SK-N-SH (cell line): ENCODE measurements around the gene CDH13. TPM values are rescaled to one million over a fixed set of nuclear protein-coding genes. Genes with fewer than 3 reads are reported as not detected.

ENCODE experiments used
- CTCF ChIA-PET: fragments of 300-600, 350-600 bp; formaldehyde crosslinking; extraction: SDS; loops from one replicate; lab custom pipeline; 2021; lab: Yijun Ruan, JAX
- POLR2A ChIA-PET: fragments of 350-600 bp; sonication (Branson Sonifier 250); formaldehyde crosslinking; extraction: SDS; loops from one replicate; lab custom pipeline; 2020; ENCODE audit warnings: antibody characterized with exemption, inconsistent platforms; lab: Yijun Ruan, JAX
- DNase-seq: peaks from one replicate; pipeline ENCODE4 v3.0.0; 2012
- H2AFZ ChIP-seq: fragments of 200-600 bp; sonication (generic); 2 replicates; pipeline ENCODE4 v1.8.1; 2016; ENCODE audit warnings: antibody characterized with exemption, mild to moderate bottlenecking, low read depth
- H3F3A ChIP-seq: fragments of 200-600 bp; sonication (generic); replicated peaks from 2 replicates; pipeline ENCODE3; 2016; ENCODE audit warnings: antibody characterized with exemption, mild to moderate bottlenecking; ENCODE audit not compliant: insufficient read depth
- H3K27ac ChIP-seq, 2 experiments: fragments of 200-500 bp in 1 of 2; fragments of 200-600 bp in 1 of 2; sonication (Bioruptor generic) in 1 of 2; sonication (generic), shearing (Covaris generic) in 1 of 2; 2 replicates each; pipeline versions ENCODE4 v1.5.1 to v1.6.1; 2014 to 2016; ENCODE audit warnings: low read depth in 2 of 2, inconsistent platforms in 1 of 2, low read length in 1 of 2, mild to moderate bottlenecking in 1 of 2, mixed read lengths in 1 of 2
- H3K27me3 ChIP-seq: fragments of 200-600 bp; sonication (generic), shearing (Covaris generic); 2 replicates; pipeline ENCODE4 v1.6.1; 2016; ENCODE audit warnings: mixed run types; ENCODE audit not compliant: insufficient read depth
- H3K36me3 ChIP-seq, 2 experiments: fragments of 200-500 bp in 1 of 2; fragments of 200-600 bp in 1 of 2; sonication (Bioruptor generic) in 1 of 2; sonication (generic) in 1 of 2; replicated peaks in 1 of 2; 2 replicates each; pipeline versions ENCODE3 to v1.5.1; 2014 to 2016; ENCODE audit warnings: low read length in 1 of 2, mild to moderate bottlenecking in 1 of 2; ENCODE audit not compliant: insufficient read depth in 2 of 2, control insufficient read depth in 1 of 2
- H3K4me1 ChIP-seq, 2 experiments: fragments of 200-500 bp in 1 of 2; fragments of 200-600 bp in 1 of 2; sonication (Bioruptor generic) in 1 of 2; sonication (generic), shearing (Covaris generic) in 1 of 2; 2 replicates each; pipeline versions ENCODE4 v1.5.1 to v1.6.1; 2014 to 2016; ENCODE audit warnings: low read depth in 1 of 2, low read length in 1 of 2, mixed run types in 1 of 2; ENCODE audit not compliant: insufficient read depth in 2 of 2, control insufficient read depth in 1 of 2
- H3K4me2 ChIP-seq: fragments of 200-600 bp; sonication (generic), shearing (Covaris generic); 2 replicates; pipeline ENCODE4 v1.6.1; 2017; ENCODE audit warnings: mixed run types
- H3K4me3 ChIP-seq, 2 experiments: fragments of 200-500 bp in 1 of 2; fragments of 200-600 bp in 1 of 2; sonication (Bioruptor generic) in 1 of 2; sonication (generic), shearing (Covaris generic) in 1 of 2; 2 replicates each; pipeline versions ENCODE4 v1.5.1 to v1.8.1; 2014 to 2016; ENCODE audit warnings: low read depth in 2 of 2, inconsistent platforms in 1 of 2, low read length in 1 of 2, mild to moderate bottlenecking in 1 of 2, mixed read lengths in 1 of 2, moderate library complexity in 1 of 2
- H3K79me2 ChIP-seq: fragments of 200-600 bp; sonication (generic); 2 replicates; pipeline ENCODE4 v1.8.1; 2017; ENCODE audit warnings: mild to moderate bottlenecking; ENCODE audit not compliant: insufficient read depth
- H3K9ac ChIP-seq: fragments of 200-600 bp; sonication (generic); 2 replicates; pipeline ENCODE4 v1.6.1; 2017; ENCODE audit warnings: mixed run types
- H3K9me2 ChIP-seq: fragments of 200-600 bp; sonication (generic); 2 replicates; pipeline ENCODE4 v1.6.1; 2017; ENCODE audit warnings: mixed run types
- H3K9me3 ChIP-seq: fragments of 200-600 bp; sonication (generic); 2 replicates; pipeline ENCODE4 v1.6.1; 2017; ENCODE audit warnings: mixed run types, mild to moderate bottlenecking, moderate library complexity
- H4K20me1 ChIP-seq: fragments of 200-600 bp; sonication (generic); 2 replicates; pipeline ENCODE4 v1.6.1; 2017; ENCODE audit warnings: mild to moderate bottlenecking, mixed run types; ENCODE audit not compliant: insufficient read depth
- CHD2 ChIP-seq: fragments of 150-350 bp; IDR thresholded peaks from 2 replicates; pipeline ENCODE4 v1.6.1; 2018; ENCODE audit warnings: low read length; ENCODE audit not compliant: partially characterized antibody
- EZH2phosphoT487 ChIP-seq: fragments of 200-600 bp; sonication (generic); IDR thresholded peaks from 2 replicates; pipeline ENCODE4 v1.6.1; 2017; ENCODE audit warnings: low read depth, mixed run types, mild to moderate bottlenecking, antibody characterized with exemption, moderate library complexity, borderline replicate concordance
- FOSL2 ChIP-seq: IDR thresholded peaks from 2 replicates; pipeline ENCODE4 v1.4.0; 2012; ENCODE audit warnings: low read depth, mild to moderate bottlenecking, moderate library complexity, borderline replicate concordance
- FOXJ3 ChIP-seq: sonication (generic); formaldehyde crosslinking; IDR thresholded peaks from 2 replicates; pipeline ENCODE4 v1.5.1; 2020; ENCODE audit warnings: mild to moderate bottlenecking, missing genetic modification reagents
- FOXM1 ChIP-seq: IDR thresholded peaks from 2 replicates; pipeline ENCODE4 v1.4.0; 2012; ENCODE audit warnings: low read depth, mild to moderate bottlenecking
- GABPA ChIP-seq: IDR thresholded peaks from 2 replicates; pipeline ENCODE4 v1.4.0; 2012; ENCODE audit warnings: low read depth, mild to moderate bottlenecking
- JUND ChIP-seq: IDR thresholded peaks from 2 replicates; pipeline ENCODE4 v1.4.0; 2012
- RAD21 ChIP-seq: IDR thresholded peaks from 2 replicates; pipeline ENCODE4 v1.6.1; 2012; ENCODE audit warnings: mild to moderate bottlenecking, low read length
- RCOR1 ChIP-seq: fragments of 150-350 bp; IDR thresholded peaks from 2 replicates; pipeline ENCODE4 v1.6.1; 2017; ENCODE audit warnings: antibody characterized with exemption, low read length
- RFX5 ChIP-seq: IDR thresholded peaks from 2 replicates; pipeline ENCODE4 v1.6.1; 2012; ENCODE audit warnings: mild to moderate bottlenecking, improper control_type of control experiment, low read length
- TAF1 ChIP-seq: IDR thresholded peaks from 2 replicates; pipeline ENCODE4 v1.6.1; 2012; ENCODE audit warnings: low read depth, mild to moderate bottlenecking, low read length, moderate library complexity, borderline replicate concordance
- ZBTB33 ChIP-seq: IDR thresholded peaks from 2 replicates; pipeline ENCODE4 v1.4.0; 2012; ENCODE audit warnings: low read depth, borderline replicate concordance
- WGBS: methylation state at CpG from one replicate; pipeline ENCODE4 v1.1.6; 2017; ENCODE audit warnings: low lambda C conversion rate; 5-methylcytosine and 5-hydroxymethylcytosine counted together
- polyA plus RNA-seq, 3 experiments: library from polyadenylated mRNA; depleted of rRNA; stranded (reverse); fragments of >200 nt; gene quantifications; 2 replicates each; pipeline ENCODE4 v1.2.3, GENCODE V29; 2012
- TF ChIP-seq, protein P1 (sequence below): fragments of 150-350 bp; IDR thresholded peaks from 2 replicates; pipeline ENCODE4 v1.6.1; 2016; ENCODE audit warnings: mild to moderate bottlenecking, low read depth, low read length
- TF ChIP-seq, protein P2 (sequence below): IDR thresholded peaks from 2 replicates; pipeline ENCODE4 v1.4.0; 2012; ENCODE audit warnings: low read depth, borderline replicate concordance
- TF ChIP-seq, protein P3 (sequence below): fragments of 150-350 bp; IDR thresholded peaks from 2 replicates; pipeline ENCODE4 v1.6.1; 2017; ENCODE audit warnings: antibody characterized with exemption, low read length, low read depth, borderline replicate concordance
- TF ChIP-seq, protein P4 (sequence below): IDR thresholded peaks from 2 replicates; pipeline ENCODE4; 2012

CDH13 gene
- polyA plus RNA-seq, 1 of the 3 experiments (the other 2 are of a cell fraction) = 93.0 TPM

GRCh38 chr16:83011939-83012338 lies 385.2 kb downstream of the CDH13 start:
- POLR2A ChIA-PET = no interaction called here
- Histone ChIP-seq H3K27me3 (no peaks in the 10 kb centered on the region), H4K20me1 (no peaks in the 10 kb centered on the region), H2AFZ (peak overlapping the region; percentile 44; the same call in 1 of the 2 replicates), H3K9me2 (no peaks in the 10 kb centered on the region), H3F3A (no peaks in the 10 kb centered on the region), H3K27ac (peak overlapping the region in 1 of 2 experiments; percentile 39; a peak in 2 of 4 replicates), H3K4me3 (no peak overlapping the region)
- TF ChIP-seq, protein P1, sequence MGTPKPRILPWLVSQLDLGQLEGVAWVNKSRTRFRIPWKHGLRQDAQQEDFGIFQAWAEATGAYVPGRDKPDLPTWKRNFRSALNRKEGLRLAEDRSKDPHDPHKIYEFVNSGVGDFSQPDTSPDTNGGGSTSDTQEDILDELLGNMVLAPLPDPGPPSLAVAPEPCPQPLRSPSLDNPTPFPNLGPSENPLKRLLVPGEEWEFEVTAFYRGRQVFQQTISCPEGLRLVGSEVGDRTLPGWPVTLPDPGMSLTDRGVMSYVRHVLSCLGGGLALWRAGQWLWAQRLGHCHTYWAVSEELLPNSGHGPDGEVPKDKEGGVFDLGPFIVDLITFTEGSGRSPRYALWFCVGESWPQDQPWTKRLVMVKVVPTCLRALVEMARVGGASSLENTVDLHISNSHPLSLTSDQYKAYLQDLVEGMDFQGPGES = no peak
- TF ChIP-seq, protein P2, sequence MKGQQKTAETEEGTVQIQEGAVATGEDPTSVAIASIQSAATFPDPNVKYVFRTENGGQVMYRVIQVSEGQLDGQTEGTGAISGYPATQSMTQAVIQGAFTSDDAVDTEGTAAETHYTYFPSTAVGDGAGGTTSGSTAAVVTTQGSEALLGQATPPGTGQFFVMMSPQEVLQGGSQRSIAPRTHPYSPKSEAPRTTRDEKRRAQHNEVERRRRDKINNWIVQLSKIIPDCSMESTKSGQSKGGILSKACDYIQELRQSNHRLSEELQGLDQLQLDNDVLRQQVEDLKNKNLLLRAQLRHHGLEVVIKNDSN = no peak
- TF ChIP-seq EZH2phosphoT487 (no peak), FOSL2 (no peak), FOXM1 (no peak), ZBTB33 (no peak), RFX5 (no peak), RCOR1 (no peak), RAD21 (no peak), CHD2 (no peak), JUND (no peak), GABPA (no peak), FOXJ3 (no peak), TAF1 (no peak)
- TF ChIP-seq, protein P3, sequence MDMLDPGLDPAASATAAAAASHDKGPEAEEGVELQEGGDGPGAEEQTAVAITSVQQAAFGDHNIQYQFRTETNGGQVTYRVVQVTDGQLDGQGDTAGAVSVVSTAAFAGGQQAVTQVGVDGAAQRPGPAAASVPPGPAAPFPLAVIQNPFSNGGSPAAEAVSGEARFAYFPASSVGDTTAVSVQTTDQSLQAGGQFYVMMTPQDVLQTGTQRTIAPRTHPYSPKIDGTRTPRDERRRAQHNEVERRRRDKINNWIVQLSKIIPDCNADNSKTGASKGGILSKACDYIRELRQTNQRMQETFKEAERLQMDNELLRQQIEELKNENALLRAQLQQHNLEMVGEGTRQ = no peak
- TF ChIP-seq, protein P4, sequence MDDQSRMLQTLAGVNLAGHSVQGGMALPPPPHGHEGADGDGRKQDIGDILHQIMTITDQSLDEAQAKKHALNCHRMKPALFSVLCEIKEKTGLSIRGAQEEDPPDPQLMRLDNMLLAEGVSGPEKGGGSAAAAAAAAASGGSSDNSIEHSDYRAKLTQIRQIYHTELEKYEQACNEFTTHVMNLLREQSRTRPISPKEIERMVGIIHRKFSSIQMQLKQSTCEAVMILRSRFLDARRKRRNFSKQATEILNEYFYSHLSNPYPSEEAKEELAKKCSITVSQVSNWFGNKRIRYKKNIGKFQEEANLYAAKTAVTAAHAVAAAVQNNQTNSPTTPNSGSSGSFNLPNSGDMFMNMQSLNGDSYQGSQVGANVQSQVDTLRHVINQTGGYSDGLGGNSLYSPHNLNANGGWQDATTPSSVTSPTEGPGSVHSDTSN = no peak
- TF ChIP-seq, all 33 proteins: peak for 0
- 42% methylated on average over 2 of the region's 2 CpGs for WGBS
- 0 out of 2 replicates have a peak, but pooled peaks cover 5% of the 10 kb centered on the region for H3K79me2 ChIP-seq
- H3K36me3 ChIP-seq = no peaks in the 10 kb centered on the region
- CTCF ChIA-PET = no interaction called here
- H3K4me2 ChIP-seq = peak overlapping the region; percentile 71; the same call in 1 of the 2 replicates
- H3K4me1 ChIP-seq = no peaks in the 10 kb centered on the region; a peak in 1 of 4 replicates
- no peak for DNase-seq
- no peak overlapping the region for H3K9ac ChIP-seq
- no peaks in the 10 kb centered on the region for H3K9me3 ChIP-seq
